Activated T-helper 2 cell treated with anti-CD3 and anti-CD28 coated beads, Interferon-gamma antibody, Interleukin-2, Interleukin-4, amounts not matched to agents 10 μg/mL and 5 μg/mL and 100 μg/mL, durations not matched to agents 14 hours and 24 hours and 36 hours (primary cell): Measurements from ENCODE around the gene KLHL8. TPM values are rescaled to one million over a fixed set of nuclear protein-coding genes. Genes with fewer than 3 reads are reported as not detected.

Source experiments
- DNase-seq: peaks from one replicate; pipeline ENCODE4 v3.0.0; 2021; ENCODE audit warnings: low spot score
- H3K27ac Mint-ChIP-seq: one replicate; pipeline ENCODE4 v1.8.0; 2021; ENCODE audit warnings: mixed read lengths
- H3K27me3 Mint-ChIP-seq: one replicate; pipeline ENCODE4 v1.8.0; 2021; ENCODE audit warnings: low read depth, mixed read lengths
- H3K36me3 Mint-ChIP-seq: one replicate; pipeline ENCODE4 v1.8.0; 2021; ENCODE audit warnings: low read depth, mixed read lengths
- H3K4me1 Mint-ChIP-seq: one replicate; pipeline ENCODE4 v1.8.0; 2021; ENCODE audit warnings: low read depth, mixed read lengths
- H3K4me3 Mint-ChIP-seq: one replicate; pipeline ENCODE4 v1.8.0; 2021; ENCODE audit warnings: low read depth, mild to moderate bottlenecking, moderate library complexity, mixed read lengths
- H3K9me3 Mint-ChIP-seq: one replicate; pipeline ENCODE4 v1.8.0; 2021; ENCODE audit warnings: mixed read lengths
- intact Hi-C: fragments of 100-400 bp; cut with micrococcal nuclease; formaldehyde crosslinking; loops from one replicate; pipeline ENCODE4 v1.15.1; 2023
- total RNA-seq: library from RNA; stranded (reverse); gene quantifications from 2 replicates; pipeline ENCODE4 v1.2.3, GENCODE V29; 2022

KLHL8 gene
- total RNA-seq, 1 donor from 2014 or later: 12.3 TPM

- no peaks in the 10 kb centered on the region for H3K9me3 Mint-ChIP-seq
- H3K36me3 Mint-ChIP-seq: peaks cover 55% of the 10 kb centered on the region
- intact Hi-C loops: no loop called here
Measured at GRCh38 chr4:87121341-87122065, 98.9 kb downstream of the KLHL8 start.

GRCh38 chr4:87120411-87121162 lies 99.8 kb downstream of the KLHL8 start:
- no peak for DNase-seq
- Mint-ChIP-seq H3K4me1 (peaks cover 8% of the 10 kb centered on the region), H3K36me3 (peaks cover 56% of the 10 kb centered on the region), H3K27ac (no peak overlapping the region), H3K4me3 (no peak overlapping the region), H3K27me3 (no peaks in the 10 kb centered on the region), H3K9me3 (no peaks in the 10 kb centered on the region)
- intact Hi-C loops: no loop called here

More at GRCh38 chr4:87121341-87122065, 98.9 kb downstream of the KLHL8 start:
- peaks cover 8% of the 10 kb centered on the region for H3K4me1 Mint-ChIP-seq
- H3K4me3 Mint-ChIP-seq: no peak overlapping the region
- H3K27me3 Mint-ChIP-seq: no peaks in the 10 kb centered on the region
- no peak overlapping the region for H3K27ac Mint-ChIP-seq
- no peak for DNase-seq

DNA sequence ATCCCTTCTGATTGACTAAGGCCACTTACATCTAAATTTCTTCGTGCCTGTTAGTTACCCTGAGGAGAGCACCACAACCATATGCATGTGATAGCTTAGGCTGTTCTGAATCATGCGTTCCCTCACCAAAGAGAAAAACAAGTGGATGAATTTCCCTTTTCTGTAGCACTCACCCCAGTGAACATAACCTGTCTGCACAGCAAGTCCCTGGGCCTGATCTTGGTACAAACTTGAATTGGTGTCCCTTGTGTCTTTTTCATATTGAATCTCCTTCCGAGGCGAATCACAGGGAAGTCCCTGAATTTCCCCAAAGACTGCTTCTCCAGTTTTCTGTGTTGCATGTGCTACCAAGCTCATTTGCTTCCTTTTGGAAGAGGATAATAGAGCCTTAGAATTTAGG lies 100.4 kb downstream of the KLHL8 start:
- no peaks in the 10 kb centered on the region for H3K9me3 Mint-ChIP-seq
- no peak overlapping the region for H3K27ac Mint-ChIP-seq
- H3K4me3 Mint-ChIP-seq: no peak overlapping the region
- peaks cover 54% of the 10 kb centered on the region for H3K36me3 Mint-ChIP-seq
- intact Hi-C loops: no loop called here
- no peaks in the 10 kb centered on the region for H3K27me3 Mint-ChIP-seq
- no peak for DNase-seq
- peaks cover 8% of the 10 kb centered on the region for H3K4me1 Mint-ChIP-seq

GRCh38 chr4:87118826-87119225 lies 101.6 kb downstream of the KLHL8 start:
- Mint-ChIP-seq H3K27ac (no peak overlapping the region), H3K4me3 (no peak overlapping the region), H3K36me3 (peaks cover 58% of the 10 kb centered on the region), H3K27me3 (no peaks in the 10 kb centered on the region), H3K9me3 (no peaks in the 10 kb centered on the region), H3K4me1 (peaks cover 8% of the 10 kb centered on the region)
- intact Hi-C loops: no loop called here
- no peak for DNase-seq

- H3K36me3 Mint-ChIP-seq: peaks cover 56% of the 10 kb centered on the region
Measured at GRCh38 chr4:87118421-87118820, 102.0 kb downstream of the KLHL8 start.

GRCh38 chr4:87117732-87118075 lies 102.7 kb downstream of the KLHL8 start:
- Mint-ChIP-seq H3K27me3 (no peaks in the 10 kb centered on the region), H3K9me3 (no peaks in the 10 kb centered on the region), H3K36me3 (peaks cover 55% of the 10 kb centered on the region), H3K27ac (no peak overlapping the region), H3K4me1 (peaks cover 8% of the 10 kb centered on the region), H3K4me3 (no peak overlapping the region)
- intact Hi-C loops: no loop called here
- DNase-seq: no peak

More at GRCh38 chr4:87118421-87118820, 102.0 kb downstream of the KLHL8 start:
- intact Hi-C loops: no loop called here
- Mint-ChIP-seq H3K4me3 (no peak overlapping the region), H3K27ac (no peak overlapping the region), H3K4me1 (peaks cover 8% of the 10 kb centered on the region), H3K27me3 (no peaks in the 10 kb centered on the region), H3K9me3 (no peaks in the 10 kb centered on the region)
- no peak for DNase-seq

DNA sequence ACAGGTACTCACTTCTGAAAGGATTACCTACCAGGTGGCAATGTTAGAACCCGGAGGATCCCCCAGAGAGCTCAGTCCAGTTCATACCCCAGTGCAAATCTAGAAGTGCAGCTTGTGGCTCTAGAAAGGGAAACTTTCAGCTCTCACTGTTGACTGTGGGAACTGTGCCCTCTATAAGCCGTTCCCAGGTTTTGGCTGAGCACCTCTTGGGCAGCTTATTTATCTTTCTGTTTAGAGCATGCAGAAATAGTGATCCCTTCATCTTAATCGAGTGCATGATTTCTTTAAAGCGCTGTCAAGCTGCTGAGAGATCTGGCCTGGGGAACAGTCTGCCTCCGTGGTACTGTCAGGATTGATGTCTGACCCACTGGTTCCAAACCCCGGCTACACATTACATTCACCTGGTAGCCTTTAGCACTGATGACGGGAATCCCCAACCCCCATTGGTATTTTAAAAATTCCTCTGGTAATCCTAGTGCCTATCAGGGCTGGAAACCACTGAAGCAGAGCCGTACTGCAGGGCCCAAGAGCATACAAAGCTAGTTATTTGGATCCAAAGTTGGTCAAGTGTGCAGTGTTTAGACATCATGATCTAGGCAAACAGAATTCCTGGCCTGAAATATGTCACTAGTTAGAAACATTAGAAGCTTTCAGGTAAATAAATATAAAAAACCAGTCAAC lies 103.2 kb downstream of the KLHL8 start:
- Mint-ChIP-seq H3K4me3 (no peak overlapping the region), H3K27me3 (no peaks in the 10 kb centered on the region), H3K9me3 (no peaks in the 10 kb centered on the region), H3K27ac (no peak overlapping the region), H3K4me1 (peaks cover 6% of the 10 kb centered on the region), H3K36me3 (peaks cover 55% of the 10 kb centered on the region)
- intact Hi-C loops: no loop called here
- no peak for DNase-seq

GRCh38 chr4:87116231-87116630 lies 104.2 kb downstream of the KLHL8 start:
- no peak for DNase-seq
- Mint-ChIP-seq H3K4me3 (no peak overlapping the region), H3K4me1 (peaks cover 7% of the 10 kb centered on the region), H3K36me3 (peaks cover 61% of the 10 kb centered on the region), H3K9me3 (no peaks in the 10 kb centered on the region), H3K27me3 (no peaks in the 10 kb centered on the region), H3K27ac (no peak overlapping the region)
- intact Hi-C loops: no loop called here

DNA sequence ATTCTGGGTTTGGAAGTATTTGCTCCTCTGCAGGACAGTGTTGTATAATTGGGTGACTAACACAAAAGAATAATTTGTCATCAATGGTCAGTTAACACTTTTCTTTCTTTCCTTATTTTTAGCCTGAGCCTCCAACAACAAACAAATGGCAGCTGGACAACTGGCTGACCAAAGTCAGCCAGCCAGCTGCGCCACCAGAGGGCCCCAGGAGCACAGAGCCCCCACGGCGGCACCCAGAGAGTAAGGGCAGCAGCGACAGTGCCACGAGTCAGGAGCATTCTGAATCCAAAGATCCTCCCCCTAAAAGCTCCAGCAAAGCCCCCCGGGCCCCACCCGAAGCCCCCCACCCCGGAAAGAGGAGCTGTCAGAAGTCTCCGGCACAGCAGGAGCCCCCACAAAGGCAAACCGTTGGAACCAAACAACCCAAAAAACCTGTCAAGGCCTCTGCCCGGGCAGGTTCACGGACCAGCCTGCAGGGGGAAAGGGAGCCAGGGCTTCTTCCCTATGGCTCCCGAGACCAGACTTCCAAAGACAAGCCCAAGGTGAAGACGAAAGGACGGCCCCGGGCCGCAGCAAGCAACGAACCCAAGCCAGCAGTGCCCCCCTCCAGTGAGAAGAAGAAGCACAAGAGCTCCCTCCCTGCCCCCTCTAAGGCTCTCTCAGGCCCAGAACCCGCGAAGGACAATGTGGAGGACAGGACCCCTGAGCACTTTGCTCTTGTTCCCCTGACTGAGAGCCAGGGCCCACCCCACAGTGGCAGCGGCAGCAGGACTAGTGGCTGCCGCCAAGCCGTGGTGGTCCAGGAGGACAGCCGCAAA lies 106.0 kb downstream of the KLHL8 start:
- Mint-ChIP-seq H3K4me1 (peaks cover 4% of the 10 kb centered on the region), H3K27ac (no peak overlapping the region), H3K9me3 (no peaks in the 10 kb centered on the region), H3K36me3 (peaks cover 54% of the 10 kb centered on the region), H3K4me3 (no peak overlapping the region), H3K27me3 (no peaks in the 10 kb centered on the region)
- DNase-seq: no peak
- intact Hi-C loops: no loop called here

GRCh38 chr4:87112063-87112462 lies 108.4 kb downstream of the KLHL8 start:
- H3K36me3 Mint-ChIP-seq: peaks cover 66% of the 10 kb centered on the region
- H3K27me3 Mint-ChIP-seq: no peaks in the 10 kb centered on the region
- no peak overlapping the region for H3K27ac Mint-ChIP-seq
- H3K9me3 Mint-ChIP-seq: no peaks in the 10 kb centered on the region
- H3K4me3 Mint-ChIP-seq: no peak overlapping the region
- intact Hi-C loops: no loop called here
- H3K4me1 Mint-ChIP-seq: peaks cover 7% of the 10 kb centered on the region
- no peak for DNase-seq
